Measurements from ENCODE around the gene BEGAIN.
A peak's percentile ranks its signal among the peaks of the same experiment; 100 is the strongest.

BEGAIN gene

DNA sequence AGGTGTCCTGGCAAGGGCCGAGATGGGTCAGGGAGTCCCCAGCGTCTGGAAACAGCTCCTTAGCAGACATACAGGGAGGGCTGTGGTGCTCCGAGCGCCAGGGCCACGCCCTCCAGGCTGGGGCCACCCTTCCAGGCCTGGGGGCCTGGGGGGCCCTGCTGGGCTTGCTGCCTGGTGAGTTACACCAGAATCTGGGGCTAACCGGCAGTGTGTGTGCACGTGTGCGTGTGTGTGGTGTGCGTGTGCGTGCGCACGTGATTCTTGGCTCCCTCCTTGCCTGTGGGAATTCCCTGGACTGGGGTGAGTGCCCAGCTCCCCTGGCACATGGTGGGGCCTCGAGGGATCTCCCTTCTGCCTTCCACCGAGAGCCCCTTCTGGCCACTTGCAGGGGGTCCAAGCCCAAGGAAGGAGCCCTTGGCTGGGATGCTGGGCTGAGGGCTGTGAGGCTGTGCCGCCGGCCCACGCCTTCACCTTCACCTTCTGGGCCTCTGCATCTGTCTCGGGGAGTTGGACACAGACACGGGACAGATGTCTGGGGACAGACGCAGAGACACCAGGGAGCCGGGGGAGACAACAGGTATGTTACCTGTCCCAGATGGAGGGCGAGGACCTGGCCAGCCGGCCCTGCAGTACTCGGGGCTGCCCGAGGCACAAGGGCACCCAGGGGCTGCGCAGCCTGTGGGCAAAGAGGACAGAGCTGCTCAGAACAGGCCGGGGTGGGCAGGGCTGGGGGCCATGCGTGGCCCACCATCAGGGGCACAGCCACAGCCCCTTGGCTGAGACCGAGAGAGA, 37.2 kb downstream of the BEGAIN start:
- DNase-seq (ENCODE audit: low read depth in 2 of 2) = no peak

DNA sequence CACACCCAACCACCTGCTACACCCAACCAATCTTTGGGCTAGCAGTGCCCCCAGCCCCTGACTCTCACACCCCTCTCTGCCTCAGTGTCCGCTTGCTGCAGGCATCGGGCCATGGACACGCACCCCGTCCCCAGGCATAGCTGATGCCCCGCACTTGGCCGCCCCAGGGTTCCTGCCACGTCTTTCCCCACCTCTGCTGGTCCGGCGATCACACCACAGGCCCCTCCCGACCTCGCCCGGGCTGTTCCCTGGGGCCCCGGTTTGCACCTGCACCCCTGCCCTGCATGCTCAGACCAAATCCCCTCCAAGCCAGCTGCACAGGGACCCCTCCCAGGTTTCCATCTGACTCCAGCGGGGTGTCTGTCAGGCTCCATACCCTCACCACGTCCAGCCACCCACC, 38.3 kb downstream of the BEGAIN start:
- no peak for DNase-seq (ENCODE audit: low read depth in 2 of 2)

DNA sequence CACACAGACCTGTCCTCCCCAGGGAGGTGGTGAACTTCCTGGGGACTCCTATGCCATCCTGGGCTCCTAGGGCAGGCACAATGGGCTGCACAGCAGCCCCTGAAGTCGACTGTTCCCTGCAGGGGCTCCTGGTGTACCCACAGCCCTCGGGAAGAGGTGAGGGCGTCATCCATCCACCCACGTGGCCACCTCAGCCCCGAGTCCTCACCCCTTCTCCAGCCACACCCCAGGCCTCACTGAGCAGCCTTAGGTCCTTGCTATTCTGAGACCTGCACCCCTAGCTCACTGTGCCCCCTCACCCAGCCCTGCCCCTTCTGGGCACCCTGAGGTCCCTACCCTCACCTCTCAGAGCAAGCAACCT, 38.9 kb downstream of the BEGAIN start:
- DNase-seq (ENCODE audit: low read depth in 2 of 2) = no peak

DNA sequence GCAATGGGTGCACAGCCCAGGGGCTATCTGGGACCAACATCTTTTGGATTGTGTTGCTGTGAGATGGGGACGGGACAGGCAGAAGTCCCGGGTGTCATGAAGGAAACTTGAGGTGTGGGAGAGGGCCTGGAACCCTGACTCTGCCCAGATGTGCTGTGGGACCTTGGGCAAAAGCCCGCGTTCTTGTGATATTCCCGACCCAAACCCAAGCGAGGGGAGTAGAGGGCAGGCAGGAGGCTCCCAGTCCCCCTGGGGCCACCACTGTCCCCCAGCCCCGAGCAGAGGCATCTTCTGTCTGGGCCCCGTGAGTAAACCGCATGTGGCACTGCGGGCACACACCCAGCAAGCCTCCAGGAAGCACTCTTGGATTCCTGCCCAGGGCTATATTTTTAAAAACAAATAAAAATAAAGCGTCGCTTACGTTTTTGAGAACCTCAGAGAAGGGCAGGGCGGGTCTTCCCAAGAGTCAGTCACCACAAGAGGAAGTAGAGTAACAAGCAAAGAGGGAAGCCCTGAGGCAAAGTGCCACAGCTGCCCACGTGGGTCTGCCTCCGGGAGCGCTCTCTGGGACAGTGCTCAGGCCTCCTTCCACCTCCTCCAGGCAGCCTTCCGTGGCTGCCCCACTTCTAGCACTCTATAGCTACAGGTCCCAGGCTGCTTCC, 39.5 kb downstream of the BEGAIN start:
- DNase-seq (ENCODE audit: low read depth in 2 of 2) = peak; percentile 11 to 13

DNA sequence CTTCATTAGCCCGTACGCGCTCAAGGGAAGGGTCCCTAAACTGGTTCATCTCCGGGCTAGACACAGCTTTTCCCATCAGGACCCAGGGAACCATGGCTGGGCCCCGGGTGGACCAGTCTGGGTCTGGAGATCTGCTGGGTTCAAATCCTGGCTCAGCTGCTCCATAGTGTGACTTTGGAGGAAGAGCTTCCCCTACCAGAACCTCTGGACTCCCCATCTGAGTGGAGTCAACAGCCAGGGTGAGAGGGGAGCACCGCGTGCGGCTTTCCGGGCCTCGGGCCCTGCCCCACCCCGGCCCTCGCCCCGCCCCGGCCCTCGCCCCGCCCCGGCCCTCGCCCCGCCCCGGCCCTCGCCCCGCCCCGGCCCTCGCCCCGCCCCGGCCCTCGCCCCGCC, 41.2 kb downstream of the BEGAIN start:
- DNase-seq (ENCODE audit: low read depth in 2 of 2) = no peak

DNA sequence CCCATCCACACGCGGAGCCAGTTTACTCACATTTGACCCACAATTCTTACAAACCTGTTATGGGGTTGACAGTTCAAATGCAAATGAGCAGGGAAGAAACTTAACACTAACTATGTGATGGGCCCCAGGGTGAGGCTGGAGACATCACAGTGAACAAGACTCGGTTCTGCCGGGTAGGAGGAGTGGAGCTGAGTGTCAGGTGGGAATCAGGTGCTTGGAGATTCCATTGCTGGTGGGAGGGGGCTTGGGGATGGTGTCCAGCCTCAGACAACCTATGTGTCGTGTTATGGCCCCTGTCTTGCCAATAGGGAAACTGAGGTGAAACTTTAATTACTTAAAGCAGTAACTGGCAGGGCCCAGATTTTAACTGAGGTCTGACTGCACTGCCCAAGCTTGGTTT, 41.9 kb downstream of the BEGAIN start:
- no peak for DNase-seq (ENCODE audit: low read depth in 2 of 2)

DNA sequence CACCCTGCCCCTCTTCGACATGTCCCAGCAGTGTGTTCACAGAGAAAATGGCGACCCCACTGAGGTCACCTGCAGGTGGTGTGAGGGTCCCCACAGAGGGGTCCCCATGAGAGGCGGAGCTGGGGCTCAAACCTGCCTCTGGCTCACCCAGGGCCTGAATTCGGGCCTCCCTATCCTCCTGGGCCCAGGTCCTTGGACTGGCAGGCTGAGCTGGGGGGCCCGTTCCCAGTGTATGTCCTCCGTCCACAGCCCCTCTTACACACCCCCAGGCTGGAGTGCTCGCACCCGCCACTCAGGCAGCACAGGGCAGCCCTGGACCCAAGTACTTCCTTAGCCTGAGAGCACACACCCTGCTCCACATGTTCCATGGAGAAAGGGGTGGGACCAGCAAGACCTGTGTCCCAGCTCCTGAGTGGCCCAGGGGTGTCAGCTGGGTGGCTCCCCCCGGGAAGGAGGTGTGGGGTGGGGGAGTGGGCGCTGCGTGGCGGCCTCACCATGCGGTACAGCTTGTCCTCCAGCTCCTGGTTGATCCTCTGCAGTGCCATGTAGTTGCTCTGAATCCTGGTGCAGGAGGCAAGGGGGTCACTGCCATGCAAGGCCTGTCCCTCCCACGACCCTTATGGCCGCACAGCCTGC, 42.6 kb downstream of the BEGAIN start:
- DNase-seq (ENCODE audit: low read depth in 2 of 2) = no peak

DNA sequence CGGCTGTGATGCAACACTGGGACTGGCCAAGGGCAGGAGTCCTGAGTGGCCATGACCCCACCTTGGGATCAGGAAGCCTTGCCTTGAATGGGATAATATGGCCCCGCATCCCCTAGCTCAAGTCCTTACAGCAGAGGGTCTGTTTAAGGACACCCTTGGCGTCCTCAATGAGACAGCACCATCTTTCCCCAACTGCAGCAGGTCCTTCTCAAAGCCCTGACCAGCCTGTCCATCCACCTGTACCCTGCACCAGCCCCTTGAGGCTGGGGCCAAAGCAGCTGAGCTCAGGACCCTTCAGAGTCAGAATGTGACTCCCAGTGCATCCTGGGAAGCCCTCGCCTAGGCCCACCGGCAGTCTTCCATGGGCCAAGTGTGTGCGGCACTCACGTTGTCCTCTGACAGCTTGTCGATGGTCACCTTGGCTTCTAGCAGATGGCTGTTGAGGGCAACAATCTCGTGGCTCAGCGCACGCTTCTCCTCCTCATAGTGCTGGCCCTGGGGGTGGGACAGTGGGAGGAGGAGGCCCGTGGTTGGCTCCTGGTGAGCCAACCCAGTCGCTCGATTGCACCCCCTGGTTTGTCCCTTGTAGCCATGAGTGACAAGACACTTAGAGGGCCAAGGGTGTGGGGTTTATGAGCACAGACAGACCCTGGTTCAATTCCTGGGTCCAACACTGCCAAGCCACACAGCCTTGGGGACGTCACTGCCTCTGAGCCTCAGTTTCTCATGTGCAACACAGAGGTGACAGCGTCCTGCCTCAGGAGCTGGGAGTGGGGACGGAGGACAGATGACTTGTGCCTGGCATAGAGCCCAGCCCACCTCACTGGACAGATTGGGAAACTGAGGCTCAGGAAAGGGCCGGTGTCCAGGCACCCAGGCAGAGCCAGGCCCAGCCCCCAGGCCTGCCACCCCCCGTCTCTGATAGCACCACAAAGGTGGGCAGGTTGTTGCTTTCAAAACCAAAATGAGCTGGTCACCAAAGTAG, 43.5 kb downstream of the BEGAIN start:
- DNase-seq (ENCODE audit: low read depth in 2 of 2) = no peak

DNA sequence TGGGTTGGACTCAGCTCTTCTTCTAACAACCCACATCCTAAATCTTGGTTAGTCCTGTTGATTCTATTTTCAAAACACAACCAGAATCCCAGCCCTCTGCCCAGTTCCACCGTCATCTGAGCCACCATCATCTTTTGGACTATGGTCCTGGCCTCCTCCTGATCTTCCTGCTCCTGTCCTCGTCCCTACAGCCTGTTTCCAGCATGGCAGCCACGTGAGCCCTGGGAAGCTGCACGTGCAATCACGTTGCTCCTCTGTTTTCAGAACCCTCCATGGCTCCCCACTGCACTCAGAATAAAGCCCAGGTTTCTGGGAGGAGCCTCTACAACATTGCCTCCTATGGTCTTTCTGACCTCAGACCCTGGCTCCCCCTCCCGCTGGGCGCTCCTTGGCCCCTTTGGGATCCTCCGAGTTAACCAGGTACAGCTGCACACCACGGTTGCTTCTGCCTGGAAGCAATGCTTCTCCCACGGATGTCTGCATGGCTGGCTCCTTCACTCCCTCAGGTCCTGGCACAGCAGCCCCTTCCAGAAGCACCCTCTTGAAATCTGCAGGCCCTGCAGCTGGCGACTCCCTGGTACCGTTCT, 44.5 kb downstream of the BEGAIN start:
- no peak for DNase-seq (ENCODE audit: low read depth in 2 of 2)

DNA sequence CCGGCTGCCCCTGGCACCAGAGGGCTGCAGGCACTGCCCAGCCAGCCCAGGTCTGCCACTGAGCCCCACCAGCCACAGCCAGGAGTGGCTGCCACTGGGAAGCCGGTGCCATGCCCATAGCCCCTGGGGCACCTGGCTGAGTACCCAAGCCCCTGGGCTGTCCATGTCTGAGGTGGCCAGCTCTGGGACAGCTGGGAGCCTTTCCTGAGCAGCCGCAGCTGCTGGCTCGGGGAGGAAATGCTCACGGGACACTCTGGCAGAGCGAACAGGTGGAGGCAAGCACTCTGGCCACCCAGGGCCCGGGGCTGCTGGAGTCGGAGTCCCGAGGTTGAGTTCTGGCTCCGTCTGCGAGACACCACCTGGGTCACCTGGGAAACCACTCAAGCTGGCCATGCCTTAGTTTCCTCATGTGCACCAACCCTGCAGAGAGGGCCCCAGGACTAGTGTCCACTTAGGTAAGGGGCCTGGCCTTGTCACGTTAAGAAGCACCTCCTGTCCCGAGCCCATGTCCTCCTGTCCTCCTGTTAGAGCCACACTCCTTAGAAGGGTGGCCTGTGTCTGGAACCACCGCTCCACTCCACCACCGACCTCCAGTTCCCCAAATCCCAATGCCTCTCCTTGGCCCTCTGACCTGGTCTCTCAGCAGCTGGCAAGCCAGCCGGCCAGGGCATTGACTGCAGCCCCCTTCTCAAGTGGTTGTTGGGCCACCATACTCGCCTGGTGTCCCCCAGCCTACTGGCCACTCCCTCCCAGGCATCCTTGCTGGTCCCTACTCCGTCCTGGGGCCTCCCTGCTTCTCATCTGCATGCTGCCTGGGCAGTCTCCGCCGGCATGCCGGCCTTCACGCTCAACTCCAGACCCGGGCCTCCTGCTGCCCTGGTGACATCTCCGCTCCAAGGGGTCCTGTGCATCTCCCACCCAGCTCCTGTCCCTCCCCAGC, 45.3 kb downstream of the BEGAIN start:
- no peak for DNase-seq (ENCODE audit: low read depth in 2 of 2)

DNA sequence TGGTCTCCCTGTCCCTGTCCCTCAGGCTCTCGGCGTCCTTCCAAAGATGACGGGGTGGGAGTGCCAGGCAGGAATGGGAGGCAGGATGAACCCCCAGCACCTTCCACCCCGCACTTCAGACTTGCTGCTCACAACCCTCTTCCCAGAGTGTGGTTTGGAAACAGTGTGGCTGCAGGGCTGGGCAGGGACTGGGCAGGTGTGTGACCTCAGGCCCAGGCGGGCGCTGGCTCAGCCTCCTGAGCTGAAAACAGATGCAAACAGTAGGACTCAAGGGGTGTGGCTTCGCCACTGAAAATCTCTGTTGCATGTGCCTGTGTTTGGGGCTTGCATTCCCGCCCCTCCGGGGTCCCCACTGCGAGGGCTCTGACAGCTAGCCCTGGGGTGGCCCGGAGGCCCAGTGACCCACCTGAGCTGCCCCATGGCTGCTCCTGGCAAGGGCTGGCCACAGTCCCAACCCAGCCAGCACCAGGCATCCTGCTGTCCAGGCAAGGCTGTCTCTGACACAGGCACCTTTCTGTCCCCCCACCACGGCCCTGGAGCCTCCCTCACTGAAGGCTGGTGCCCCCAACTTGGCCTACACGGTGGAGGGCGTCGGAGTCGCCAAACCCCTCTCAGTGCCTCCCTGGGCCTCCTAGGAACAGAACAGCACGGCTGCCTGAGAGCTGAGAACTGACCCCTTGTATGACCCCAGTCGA, 46.1 kb downstream of the BEGAIN start:
- DNase-seq (ENCODE audit: low read depth in 2 of 2) = no peak

DNA sequence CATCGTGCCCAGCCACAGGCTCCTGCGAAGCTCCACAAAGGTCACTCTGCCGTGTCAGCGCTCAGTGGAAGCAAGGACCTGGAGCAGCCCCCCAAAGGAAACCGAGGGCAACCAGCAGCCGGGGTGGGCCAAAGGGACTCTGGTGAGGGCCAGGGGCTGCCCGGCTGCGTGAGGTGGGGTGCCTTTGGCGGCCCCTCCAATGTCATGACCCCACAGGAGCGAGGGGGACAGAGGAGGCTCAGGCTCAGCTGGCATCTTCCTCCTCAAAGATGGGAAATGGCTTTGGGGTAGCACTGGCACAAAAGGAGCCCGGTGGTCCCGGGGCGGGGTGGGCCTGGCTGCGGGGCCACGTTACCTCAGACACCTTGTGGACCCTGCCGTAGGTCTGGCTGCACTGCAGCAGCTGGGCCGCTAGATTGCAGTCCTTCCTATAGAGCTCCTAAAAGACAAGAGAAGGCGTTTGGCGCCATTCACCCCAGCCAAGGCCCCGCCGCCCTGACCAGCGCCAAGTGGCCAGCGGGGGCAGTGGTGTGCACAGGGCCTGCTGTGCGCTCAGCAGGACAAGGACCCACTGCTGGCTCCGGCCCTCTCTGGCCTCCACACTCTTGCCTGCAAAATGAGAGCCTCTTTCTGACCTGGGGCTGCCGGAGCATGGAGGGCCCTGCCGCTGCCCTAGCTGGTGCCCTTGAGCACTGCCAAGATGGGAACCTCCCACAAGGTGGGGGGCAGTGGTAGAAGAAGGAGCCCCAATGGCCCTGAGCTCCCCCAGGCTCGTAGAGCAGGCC, 46.9 kb downstream of the BEGAIN start:
- no peak for DNase-seq (ENCODE audit: low read depth in 2 of 2)

DNA sequence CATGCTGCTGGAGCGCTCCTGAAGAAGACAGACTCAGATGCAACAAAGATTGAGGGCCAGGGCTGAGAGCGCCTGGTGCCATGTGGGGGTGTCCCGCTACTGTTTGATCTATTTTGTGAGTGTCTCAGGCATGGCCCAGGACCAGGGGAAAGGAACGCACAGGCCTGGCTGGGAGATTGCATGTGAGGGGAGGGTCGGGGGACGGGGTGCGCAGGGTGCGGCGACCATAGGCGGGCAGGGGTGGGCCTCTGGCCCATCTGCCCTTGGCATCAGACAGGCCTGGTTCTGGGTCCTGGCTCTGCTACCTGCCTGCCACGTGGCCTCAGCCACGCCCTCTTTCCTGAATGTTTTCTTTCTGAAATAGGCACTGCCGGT, 47.5 kb downstream of the BEGAIN start:
- DNase-seq (ENCODE audit: low read depth in 2 of 2) = no peak

DNA sequence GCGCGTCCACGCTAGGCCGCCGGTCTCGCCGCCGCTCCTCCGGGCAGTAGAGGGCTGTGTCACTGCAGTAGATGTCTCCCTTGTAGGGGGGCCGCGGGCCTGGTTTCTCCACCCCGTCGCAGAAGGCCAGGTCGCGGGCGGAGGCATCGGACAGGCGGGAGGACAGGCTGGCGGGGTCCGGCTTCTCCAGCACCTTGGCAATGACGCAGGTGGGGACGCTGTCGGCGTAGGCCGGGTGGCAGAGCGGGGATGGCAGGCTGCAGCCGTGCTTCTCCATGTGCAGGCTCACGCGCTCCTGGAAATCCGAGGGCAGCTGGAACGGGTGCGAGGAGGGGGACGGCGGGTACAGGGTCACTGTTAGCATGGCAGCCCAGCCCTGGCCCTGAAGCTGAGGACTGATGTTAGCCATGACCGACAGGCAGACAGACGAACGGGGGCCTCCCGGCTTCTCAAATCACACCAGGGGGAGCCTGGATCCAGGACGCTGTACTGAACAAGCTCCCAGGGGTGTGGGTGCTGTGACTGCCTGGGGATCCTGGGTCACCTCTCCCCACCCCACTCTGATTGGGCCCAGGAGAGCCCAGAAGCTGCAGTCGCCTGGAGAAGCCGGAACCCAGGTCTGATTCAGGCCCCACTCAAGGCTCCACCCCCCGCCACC, 48.1 kb downstream of the BEGAIN start:
- DNase-seq (ENCODE audit: low read depth in 2 of 2) = no peak

DNA sequence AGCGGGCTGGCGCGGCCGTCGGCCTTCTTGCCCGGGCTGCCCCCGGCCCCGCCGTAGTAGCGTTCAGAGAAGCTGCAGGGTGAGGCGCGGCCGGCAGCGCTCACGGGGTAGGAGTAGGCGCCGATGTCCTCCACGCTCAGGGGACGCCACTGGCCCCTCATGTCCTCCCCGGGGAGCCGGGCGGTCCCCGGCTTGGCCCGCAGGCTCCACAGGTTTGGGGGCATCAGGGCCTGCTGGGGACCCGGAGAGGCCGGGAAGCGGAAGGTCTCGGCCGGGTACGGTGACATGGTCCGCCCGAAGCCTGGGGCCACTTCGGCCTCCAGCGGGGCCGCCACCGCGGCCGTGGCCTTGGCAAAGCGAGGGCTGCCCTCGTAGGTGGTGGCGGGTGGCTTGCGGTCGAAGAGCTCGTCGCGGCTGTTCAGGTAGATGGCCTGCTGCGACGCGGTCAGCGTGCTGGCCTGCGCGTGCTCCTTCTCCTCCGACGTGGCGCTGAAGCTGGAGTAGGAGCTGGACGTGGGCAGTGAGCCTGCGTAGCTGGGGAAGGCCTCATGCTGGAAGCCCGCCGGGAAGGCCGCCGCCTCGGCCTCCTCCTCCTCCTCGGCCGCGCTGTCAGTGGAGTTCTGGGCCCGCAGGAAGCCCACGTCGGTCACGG, 48.7 kb downstream of the BEGAIN start:
- no peak for DNase-seq (ENCODE audit: low read depth in 2 of 2)

DNA sequence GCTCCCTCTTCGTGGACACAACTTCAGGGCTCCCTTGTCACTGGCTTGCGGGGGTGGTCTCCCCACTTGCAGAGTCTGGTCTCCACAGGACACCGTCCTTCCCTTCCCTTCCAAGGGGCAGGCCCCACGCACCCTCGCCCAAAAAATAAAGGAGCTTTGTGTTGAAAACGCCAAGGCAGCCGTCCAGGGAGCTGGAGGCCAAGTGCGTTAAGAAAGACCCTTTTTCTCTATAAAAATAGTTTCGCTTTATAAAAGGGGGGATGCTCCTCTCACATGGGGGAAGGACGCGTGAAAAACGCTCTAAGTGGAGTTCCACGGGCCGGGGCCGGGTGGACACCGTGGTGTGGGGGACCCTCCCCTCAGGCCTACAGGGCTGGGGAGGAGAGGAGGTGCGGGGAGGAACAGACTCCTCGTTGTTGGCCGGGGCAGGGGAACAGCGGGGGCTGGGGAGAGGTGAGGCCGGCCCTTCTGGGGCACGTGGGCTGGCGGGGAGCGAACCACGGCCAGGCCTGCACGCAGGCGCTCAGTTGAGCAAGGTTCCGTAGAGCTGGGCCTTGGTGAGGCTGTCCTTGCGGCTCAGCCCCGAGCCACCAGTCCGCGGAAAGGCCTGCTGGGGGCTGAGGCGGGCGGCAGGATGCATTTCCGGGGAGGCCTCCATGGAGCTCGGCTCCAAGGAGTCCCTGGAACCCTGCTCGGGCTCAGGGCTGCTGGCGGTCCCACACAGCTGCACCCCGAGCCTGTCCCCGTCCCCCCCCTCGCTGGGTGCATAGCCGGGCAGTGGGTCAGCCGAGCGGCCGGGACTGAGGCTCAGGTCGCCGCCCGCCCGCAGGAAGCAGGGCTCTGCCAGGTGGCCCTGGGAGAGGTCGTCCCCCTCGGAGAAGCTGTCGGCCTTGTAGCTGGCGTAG, 49.5 kb downstream of the BEGAIN start:
- DNase-seq (ENCODE audit: low read depth in 2 of 2) = no peak
